Aorta (tissue), 5 donors: ENCODE data around the gene ASTN2. TPM values are rescaled to one million over a fixed set of nuclear protein-coding genes. Genes with fewer than 3 reads are reported as not detected.

Source experiments
- ATAC-seq: fragments of 200-7000 bp; cut with Tn5 transposase; one replicate; pipeline ENCODE4 v1.9.1; 2022; ENCODE audit warnings: moderate library complexity; ENCODE audit not compliant: low FRiP score
- DNase-seq, 2 donors: peaks; one replicate each; pipeline ENCODE4 v3.0.0-alpha.2; 2020
- H3K27ac ChIP-seq, 2 donors: one replicate each; pipeline ENCODE4 v1.5.1; 2013; ENCODE audit warnings: low read length in 2 of 2, mild to moderate bottlenecking in 2 of 2, moderate library complexity in 2 of 2, control low read depth in 1 of 2, inconsistent platforms in 1 of 2, low read depth in 1 of 2
- H3K27me3 ChIP-seq, 2 donors: one replicate each; pipeline ENCODE4 v1.6.1; 2013; ENCODE audit warnings: control low read depth in 1 of 2, low read length in 1 of 2, mild to moderate bottlenecking in 1 of 2, moderate library complexity in 1 of 2; ENCODE audit not compliant: insufficient read depth in 2 of 2, control insufficient read depth in 1 of 2
- H3K36me3 ChIP-seq, 2 donors: one replicate each; pipeline ENCODE4 v1.6.1; 2013; ENCODE audit warnings: control low read depth in 1 of 2, low read length in 1 of 2, mild to moderate bottlenecking in 1 of 2; ENCODE audit not compliant: insufficient read depth in 2 of 2, control insufficient read depth in 1 of 2
- H3K4me1 ChIP-seq, 2 donors: one replicate each; pipeline ENCODE4 v1.6.1; 2013; ENCODE audit warnings: low read length in 2 of 2, control low read depth in 1 of 2, mild to moderate bottlenecking in 1 of 2, moderate library complexity in 1 of 2; ENCODE audit not compliant: insufficient read depth in 2 of 2, control insufficient read depth in 1 of 2
- H3K4me3 ChIP-seq, 2 donors: one replicate each; pipeline ENCODE4 v1.5.1; 2013; ENCODE audit warnings: low read length in 2 of 2, control low read depth in 1 of 2, mild to moderate bottlenecking in 1 of 2
- H3K9me3 ChIP-seq: one replicate; pipeline ENCODE4 v1.6.1; 2013; ENCODE audit warnings: mild to moderate bottlenecking, low read length; ENCODE audit not compliant: control insufficient read depth
- WGBS, 2 donors: extraction: QIAGEN DNeasy Blood & Tissue Kit; methylation state at CpG; one replicate each; pipeline ENCODE4 v1.1.7; 2013; 5-methylcytosine and 5-hydroxymethylcytosine counted together
- intact Hi-C, 2 donors: fragments of 100-400 bp; cut with DNase I; formaldehyde crosslinking; loops; one replicate each; pipeline versions ENCODE4 v1.14.2 to v1.15.0; 2022
- polyA plus RNA-seq, 2 donors: library from polyadenylated mRNA; stranded (reverse); fragments of 200-250 nt; gene quantifications; one replicate each; pipeline ENCODE4 v1.2.3, GENCODE V29; 2013
- total RNA-seq, 2 donors: library from RNA; stranded (reverse); fragmentation: NEBNext Ultra II Directional; extraction: Animal tissue kit (Norgen Biotek cat#: 25700); gene quantifications; one replicate each; pipeline ENCODE4 v1.2.1, GENCODE V29; 2021
- donor health status: healthy with polysubstance abuse.
- donor health status: Bipolar disorder and iron deficiency.
- donor health status: DM: no; HTN: no; CAD: no.
- donor health status: DM: no; HTN: no; CAD: no.
- donor health status: DM: yes; HTN: yes; CAD: no.

Gene ASTN2
- total and polyA plus RNA-seq, 4 donors = 1.0 to 7.5 (median 4.4) TPM

DNA sequence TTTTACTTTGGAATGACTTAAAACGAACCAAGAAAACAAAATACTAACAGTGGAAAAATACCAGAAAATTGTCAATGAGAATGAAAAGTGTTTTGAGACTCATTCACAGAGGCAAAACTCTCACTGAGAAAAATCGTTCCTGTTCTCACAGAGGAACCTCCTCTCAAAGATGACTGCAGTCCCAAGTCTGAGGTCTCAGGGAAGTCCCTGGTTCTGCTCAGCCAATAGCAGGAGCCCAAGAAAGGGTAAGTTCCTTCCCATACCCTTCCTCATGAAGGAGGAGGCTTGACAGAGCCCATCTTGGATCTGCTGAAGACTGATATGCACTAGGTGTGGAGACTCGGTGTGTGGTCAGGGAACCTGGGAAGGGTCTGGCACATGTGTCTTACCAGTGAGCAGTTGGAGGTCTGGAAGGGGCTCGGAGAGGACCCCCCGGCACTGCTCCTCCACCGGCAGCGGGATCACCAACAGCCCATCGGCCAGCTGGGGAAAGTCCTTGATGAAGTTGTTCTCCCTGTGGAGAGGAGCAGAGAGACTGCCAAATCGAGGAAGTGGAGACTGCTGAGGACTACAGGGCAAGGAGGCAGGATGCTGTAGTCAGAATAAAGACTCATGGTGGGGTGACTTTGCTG, 681.7 kb downstream of the ASTN2 start:
- no peak for ATAC-seq
- 54 to 65% methylated on average over 9 of the region's 9 CpGs for WGBS, 2 donors
- Histone ChIP-seq H3K36me3 (no peaks in the 10 kb centered on the region), H3K27me3 (no peaks in the 10 kb centered on the region), H3K9me3 (no peaks in the 10 kb centered on the region), H3K27ac (no peak overlapping the region), H3K4me3 (no peak overlapping the region), H3K4me1 (no peaks in the 10 kb centered on the region)
- no peak for DNase-seq
- intact Hi-C loops = loop anchor here in 1 of 2 donors (10.0 kb wide), 1 partner anchor 132 kb away; no protein-coding TSS in a partner anchor

- no peak for DNase-seq
- no peak for ATAC-seq
- Histone ChIP-seq H3K36me3 (no peaks in the 10 kb centered on the region), H3K9me3 (no peaks in the 10 kb centered on the region), H3K4me1 (no peaks in the 10 kb centered on the region), H3K27ac (no peak overlapping the region), H3K27me3 (no peaks in the 10 kb centered on the region), H3K4me3 (no peak overlapping the region)
- intact Hi-C loops = no loop called here
These were observed 688.3 kb downstream of the ASTN2 start for GRCh38 chr9:116726602-116727001.

GRCh38 chr9:116724123-116724522, 690.7 kb downstream of the ASTN2 start:
- intact Hi-C loops = no loop called here
- Histone ChIP-seq H3K27ac (no peak overlapping the region), H3K36me3 (no peaks in the 10 kb centered on the region), H3K4me1 (no peaks in the 10 kb centered on the region), H3K9me3 (no peaks in the 10 kb centered on the region), H3K27me3 (no peaks in the 10 kb centered on the region), H3K4me3 (no peak overlapping the region)
- 51 to 54% methylated on average over 3 of the region's 3 CpGs for WGBS, 2 donors
- DNase-seq (no peak), ATAC-seq (no peak)

- Histone ChIP-seq H3K27ac (no peak overlapping the region), H3K4me3 (no peak overlapping the region), H3K9me3 (no peaks in the 10 kb centered on the region), H3K36me3 (no peaks in the 10 kb centered on the region), H3K4me1 (no peaks in the 10 kb centered on the region), H3K27me3 (no peaks in the 10 kb centered on the region)
- intact Hi-C loops = no loop called here
- 59 to 86% methylated on average over 2 of the region's 2 CpGs for WGBS, 2 donors
- DNase-seq (no peak), ATAC-seq (no peak)
These were observed 692.9 kb downstream of the ASTN2 start for GRCh38 chr9:116721944-116722343.

- DNase-seq (no peak), ATAC-seq (no peak)
- H3K9me3 ChIP-seq = no peaks in the 10 kb centered on the region
- no peak overlapping the region for H3K4me3 ChIP-seq
- H3K4me1 ChIP-seq = no peaks in the 10 kb centered on the region
- no peak overlapping the region for H3K27ac ChIP-seq
- H3K36me3 ChIP-seq = no peaks in the 10 kb centered on the region
- WGBS, 2 donors = 95% methylated on average over 3 of the region's 3 CpGs
- intact Hi-C loops = no loop called here
- H3K27me3 ChIP-seq = no peaks in the 10 kb centered on the region
These were observed 693.4 kb downstream of the ASTN2 start for GRCh38 chr9:116721411-116721810.

GRCh38 chr9:116720111-116720510, 694.7 kb downstream of the ASTN2 start:
- H3K4me3 ChIP-seq = no peak overlapping the region
- intact Hi-C loops = no loop called here
- H3K27ac ChIP-seq = no peak overlapping the region
- no peaks in the 10 kb centered on the region for H3K4me1 ChIP-seq
- no peaks in the 10 kb centered on the region for H3K36me3 ChIP-seq
- H3K9me3 ChIP-seq = no peaks in the 10 kb centered on the region
- DNase-seq = no peak
- no peak for ATAC-seq
- H3K27me3 ChIP-seq = no peaks in the 10 kb centered on the region
- whole genome bisulfite sequencing, 2 donors = 90 to 91% methylated on average over 2 of the region's 2 CpGs

DNA sequence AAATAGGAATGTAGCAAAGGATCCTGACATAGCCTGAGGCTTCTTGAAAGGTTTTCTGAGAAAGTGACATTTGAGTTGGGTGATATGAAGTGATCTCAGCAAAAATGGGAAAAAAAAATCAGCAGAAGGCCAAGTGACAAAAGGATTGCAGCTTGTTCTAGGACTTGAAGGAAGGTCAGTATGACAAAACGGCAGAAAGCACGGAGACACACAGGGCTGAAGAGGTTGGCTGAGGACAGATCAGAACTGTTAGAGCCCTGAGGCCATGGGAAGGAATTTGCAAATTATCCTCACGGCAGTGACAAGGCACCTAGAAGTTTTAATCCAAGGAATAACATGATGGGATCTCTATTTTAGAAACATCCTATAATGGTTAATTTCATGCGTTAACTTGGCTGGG, 696.7 kb downstream of the ASTN2 start:
- no peak for ATAC-seq
- no peaks in the 10 kb centered on the region for H3K36me3 ChIP-seq
- DNase-seq = no peak
- intact Hi-C loops = no loop called here
- H3K27me3 ChIP-seq = no peaks in the 10 kb centered on the region
- no peak overlapping the region for H3K4me3 ChIP-seq
- H3K4me1 ChIP-seq = no peaks in the 10 kb centered on the region
- 95 to 97% methylated on average over 4 of the region's 4 CpGs for WGBS, 2 donors
- no peaks in the 10 kb centered on the region for H3K9me3 ChIP-seq
- H3K27ac ChIP-seq = no peak overlapping the region

DNA sequence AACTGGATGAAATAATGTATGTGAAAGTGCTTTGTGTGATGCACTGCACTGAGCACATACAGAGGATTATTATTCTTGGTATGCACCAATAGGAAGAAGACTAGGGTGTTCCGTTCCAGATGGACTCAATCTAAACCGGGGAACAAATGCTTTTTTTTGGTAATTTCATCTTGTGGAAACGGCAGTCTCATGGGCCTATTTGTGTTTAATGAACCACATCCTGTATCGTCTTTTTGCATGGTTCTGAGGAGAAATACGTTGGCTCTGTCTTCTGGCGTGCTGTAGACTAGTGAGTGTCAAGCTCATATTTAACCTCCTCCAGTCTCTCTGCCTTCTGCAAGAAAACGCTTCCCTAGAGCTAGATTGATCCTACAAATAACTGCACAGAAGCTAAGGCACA, 697.7 kb downstream of the ASTN2 start:
- H3K9me3 ChIP-seq = no peaks in the 10 kb centered on the region
- no peak for DNase-seq
- H3K4me3 ChIP-seq = no peak overlapping the region
- H3K4me1 ChIP-seq = no peaks in the 10 kb centered on the region
- no peak overlapping the region for H3K27ac ChIP-seq
- H3K36me3 ChIP-seq = no peaks in the 10 kb centered on the region
- no peaks in the 10 kb centered on the region for H3K27me3 ChIP-seq
- WGBS, 2 donors = 56 to 57% methylated on average over 7 of the region's 7 CpGs
- intact Hi-C loops = no loop called here
- no peak for ATAC-seq

- DNase-seq (no peak), ATAC-seq (no peak)
- H3K4me3 ChIP-seq = no peak overlapping the region
- H3K27me3 ChIP-seq = no peaks in the 10 kb centered on the region
- H3K9me3 ChIP-seq = no peaks in the 10 kb centered on the region
- H3K4me1 ChIP-seq = no peaks in the 10 kb centered on the region
- intact Hi-C loops = no loop called here
- H3K27ac ChIP-seq = no peak overlapping the region
- H3K36me3 ChIP-seq = no peaks in the 10 kb centered on the region
These were observed 698.4 kb downstream of the ASTN2 start for GRCh38 chr9:116716438-116716837.
